ENCODE results near the gene DCUN1D3.
"Not testable (repeated sequence)": the region's sequence is repeated elsewhere in the genome, so short reads cannot be mapped to it uniquely, and the experiment has no call there.

The DCUN1D3 gene

GRCh38 chr16:20862162-20862960 is 37.8 kb downstream of the DCUN1D3 start:
- no peak for DNase-seq (ENCODE audit: low read depth)

GRCh38 chr16:20860995-20861394 is 39.2 kb downstream of the DCUN1D3 start:
- DNase-seq (ENCODE audit: low read depth) = not testable (repeated sequence)

- no peak for DNase-seq (ENCODE audit: low read depth)
Observed at GRCh38 chr16:20860361-20860760, 39.8 kb downstream of the DCUN1D3 start.

- DNase-seq (ENCODE audit: low read depth) = no peak
Observed at GRCh38 chr16:20859699-20860098, 40.5 kb downstream of the DCUN1D3 start.

GRCh38 chr16:20859229-20859628 is 40.9 kb downstream of the DCUN1D3 start:
- no peak for DNase-seq (ENCODE audit: low read depth)

- DNase-seq (ENCODE audit: low read depth) = no peak
Observed at GRCh38 chr16:20857281-20857680, 42.9 kb downstream of the DCUN1D3 start.

- DNase-seq (ENCODE audit: low read depth) = no peak
Observed at GRCh38 chr16:20854963-20855362, 45.2 kb downstream of the DCUN1D3 start.

- DNase-seq (ENCODE audit: low read depth) = no peak
Observed at GRCh38 chr16:20853981-20854620, 46.1 kb downstream of the DCUN1D3 start.

- DNase-seq (ENCODE audit: low read depth) = no peak
Observed at GRCh38 chr16:20853143-20853542, 47.0 kb downstream of the DCUN1D3 start.

GRCh38 chr16:20851601-20852000 is 48.6 kb downstream of the DCUN1D3 start:
- DNase-seq (ENCODE audit: low read depth) = no peak

- no peak for DNase-seq (ENCODE audit: low read depth)
Observed at GRCh38 chr16:20850981-20851380, 49.2 kb downstream of the DCUN1D3 start.

GRCh38 chr16:20849589-20850390 is 50.4 kb downstream of the DCUN1D3 start:
- peak; percentile 28 for DNase-seq (ENCODE audit: low read depth)

GRCh38 chr16:20847550-20847949 is 52.6 kb downstream of the DCUN1D3 start:
- no peak for DNase-seq (ENCODE audit: low read depth)

GRCh38 chr16:20846551-20846950 is 53.6 kb downstream of the DCUN1D3 start:
- DNase-seq (ENCODE audit: low read depth) = no peak

- no peak for DNase-seq (ENCODE audit: low read depth)
Observed at GRCh38 chr16:20846030-20846429, 54.1 kb downstream of the DCUN1D3 start.

- no peak for DNase-seq (ENCODE audit: low read depth)
Observed at GRCh38 chr16:20844588-20844987, 55.6 kb downstream of the DCUN1D3 start.

GRCh38 chr16:20844054-20844453 is 56.1 kb downstream of the DCUN1D3 start:
- DNase-seq (ENCODE audit: low read depth) = no peak

- no peak for DNase-seq (ENCODE audit: low read depth)
Observed at GRCh38 chr16:20839504-20839903, 60.7 kb downstream of the DCUN1D3 start.

- no peak for DNase-seq (ENCODE audit: low read depth)
Observed at GRCh38 chr16:20838240-20838639, 61.9 kb downstream of the DCUN1D3 start.

- no peak for DNase-seq (ENCODE audit: low read depth)
Observed at GRCh38 chr16:20833086-20833485, 67.1 kb downstream of the DCUN1D3 start.

- no peak for DNase-seq (ENCODE audit: low read depth)
Observed at GRCh38 chr16:20830372-20830771, 69.8 kb downstream of the DCUN1D3 start.

GRCh38 chr16:20829536-20829935 is 70.6 kb downstream of the DCUN1D3 start:
- DNase-seq (ENCODE audit: low read depth) = no peak

- DNase-seq (ENCODE audit: low read depth) = no peak
Observed at GRCh38 chr16:20826039-20826566, 74.1 kb downstream of the DCUN1D3 start.

All from stimulated activated CD8-positive, alpha-beta memory T cell treated with anti-CD3 and anti-CD28 coated beads, Interleukin-12 subunit alpha, Interleukin-12 subunit beta, amount 100 ng/mL, for 4 hours (primary cell).